RWPE2 (cell line): Measurements from ENCODE around the gene SYNGAP1.

Source experiments
- ATAC-seq: fragments of 200-7000 bp; cut with Tn5 transposase; 3 replicates; pipeline ENCODE4 v1.9.1; 2021; ENCODE audit warnings: low read depth
- DNase-seq: peaks from one replicate; pipeline ENCODE4 v3.0.0-alpha.2; 2020; ENCODE audit warnings: low spot score
- H3K27ac ChIP-seq: fragments of 450-650 bp; 2 replicates; pipeline ENCODE4 v1.5.1; 2017; ENCODE audit warnings: mild to moderate bottlenecking; ENCODE audit not compliant: poor library complexity, severe bottlenecking
- H3K27me3 ChIP-seq: fragments of 250-450 bp; sonication (Bioruptor Pico); 2 replicates; pipeline ENCODE4 v1.5.1; 2021; ENCODE audit warnings: mild to moderate bottlenecking, moderate library complexity; ENCODE audit not compliant: insufficient read depth, poor library complexity, severe bottlenecking
- H3K36me3 ChIP-seq: fragments of 250-450 bp; sonication (Bioruptor Pico); 2 replicates; pipeline ENCODE4 v1.5.1; 2020; ENCODE audit warnings: low read depth, mild to moderate bottlenecking, moderate library complexity
- H3K4me1 ChIP-seq: fragments of 250-450 bp; sonication (Bioruptor Pico); 2 replicates; pipeline ENCODE4 v1.5.1; 2021; ENCODE audit warnings: mild to moderate bottlenecking, moderate library complexity; ENCODE audit not compliant: insufficient read depth, poor library complexity, severe bottlenecking
- H3K4me3 ChIP-seq: fragments of 250-450 bp; sonication (Bioruptor Pico); 2 replicates; pipeline ENCODE4 v1.5.1; 2021; ENCODE audit warnings: mild to moderate bottlenecking, moderate library complexity; ENCODE audit not compliant: severe bottlenecking
- H3K9me3 ChIP-seq: fragments of 250-450 bp; sonication (Bioruptor Pico); 2 replicates; pipeline ENCODE4 v1.5.1; 2021; ENCODE audit warnings: mild to moderate bottlenecking, moderate library complexity; ENCODE audit not compliant: severe bottlenecking
- CTCF ChIP-seq: fragments of 450-650 bp; IDR thresholded peaks from one replicate; pipeline ENCODE4 v1.5.1; 2017; ENCODE audit warnings: mild to moderate bottlenecking, moderate library complexity; ENCODE audit not compliant: poor library complexity, severe bottlenecking

The SYNGAP1 gene

GRCh38 chr6:33433001-33433543 is 13.2 kb downstream of the SYNGAP1 start:
- Histone ChIP-seq H3K36me3 (peaks cover 25% of the 10 kb centered on the region), H3K27ac (no peak overlapping the region), H3K4me3 (no peak overlapping the region), H3K27me3 (no peaks in the 10 kb centered on the region), H3K4me1 (peaks cover 30% of the 10 kb centered on the region), H3K9me3 (no peaks in the 10 kb centered on the region)
- no peak for TF ChIP-seq CTCF
- no peak for DNase-seq
- 0 out of 3 replicates have a peak, but pooled peaks have one; percentile 6 for ATAC-seq

GRCh38 chr6:33433544-33434191 is 13.8 kb downstream of the SYNGAP1 start:
- peaks cover 29% of the 10 kb centered on the region for H3K36me3 ChIP-seq
- ATAC-seq (no peak), DNase-seq (no peak)
- peaks cover 25% of the 10 kb centered on the region for H3K4me1 ChIP-seq
- H3K9me3 ChIP-seq, result no peaks in the 10 kb centered on the region
- no peak overlapping the region for H3K4me3 ChIP-seq
- H3K27me3 ChIP-seq, result no peaks in the 10 kb centered on the region
- H3K27ac ChIP-seq, result no peak overlapping the region
- no peak for TF ChIP-seq CTCF

GRCh38 chr6:33434961-33435360 is 15.1 kb downstream of the SYNGAP1 start:
- no peak overlapping the region for H3K4me3 ChIP-seq
- H3K27me3 ChIP-seq, result no peaks in the 10 kb centered on the region
- no peak overlapping the region for H3K27ac ChIP-seq
- peaks cover 31% of the 10 kb centered on the region for H3K36me3 ChIP-seq
- DNase-seq (no peak), ATAC-seq (no peak)
- no peaks in the 10 kb centered on the region for H3K9me3 ChIP-seq
- H3K4me1 ChIP-seq, result peaks cover 13% of the 10 kb centered on the region
- TF ChIP-seq CTCF, result no peak

GRCh38 chr6:33437666-33438065 is 17.8 kb downstream of the SYNGAP1 start:
- no peaks in the 10 kb centered on the region for H3K27me3 ChIP-seq
- H3K36me3 ChIP-seq, result peaks cover 31% of the 10 kb centered on the region
- H3K27ac ChIP-seq, result no peak overlapping the region
- no peak for ATAC-seq
- H3K9me3 ChIP-seq, result no peaks in the 10 kb centered on the region
- no peak overlapping the region for H3K4me3 ChIP-seq
- no peak for DNase-seq
- TF ChIP-seq CTCF, result no peak
- no peaks in the 10 kb centered on the region for H3K4me1 ChIP-seq

GRCh38 chr6:33438978-33439594 is 19.2 kb downstream of the SYNGAP1 start:
- peaks cover 31% of the 10 kb centered on the region for H3K36me3 ChIP-seq

More at GRCh38 chr6:33438978-33439594, 19.2 kb downstream of the SYNGAP1 start:
- no peaks in the 10 kb centered on the region for H3K4me1 ChIP-seq
- H3K27ac ChIP-seq, result no peak overlapping the region
- ATAC-seq (no peak), DNase-seq (no peak)
- TF ChIP-seq CTCF, result no peak
- no peaks in the 10 kb centered on the region for H3K9me3 ChIP-seq
- no peaks in the 10 kb centered on the region for H3K27me3 ChIP-seq
- no peak overlapping the region for H3K4me3 ChIP-seq
